ENCODE measurements around the gene RNF125.

RNF125 gene

DNA sequence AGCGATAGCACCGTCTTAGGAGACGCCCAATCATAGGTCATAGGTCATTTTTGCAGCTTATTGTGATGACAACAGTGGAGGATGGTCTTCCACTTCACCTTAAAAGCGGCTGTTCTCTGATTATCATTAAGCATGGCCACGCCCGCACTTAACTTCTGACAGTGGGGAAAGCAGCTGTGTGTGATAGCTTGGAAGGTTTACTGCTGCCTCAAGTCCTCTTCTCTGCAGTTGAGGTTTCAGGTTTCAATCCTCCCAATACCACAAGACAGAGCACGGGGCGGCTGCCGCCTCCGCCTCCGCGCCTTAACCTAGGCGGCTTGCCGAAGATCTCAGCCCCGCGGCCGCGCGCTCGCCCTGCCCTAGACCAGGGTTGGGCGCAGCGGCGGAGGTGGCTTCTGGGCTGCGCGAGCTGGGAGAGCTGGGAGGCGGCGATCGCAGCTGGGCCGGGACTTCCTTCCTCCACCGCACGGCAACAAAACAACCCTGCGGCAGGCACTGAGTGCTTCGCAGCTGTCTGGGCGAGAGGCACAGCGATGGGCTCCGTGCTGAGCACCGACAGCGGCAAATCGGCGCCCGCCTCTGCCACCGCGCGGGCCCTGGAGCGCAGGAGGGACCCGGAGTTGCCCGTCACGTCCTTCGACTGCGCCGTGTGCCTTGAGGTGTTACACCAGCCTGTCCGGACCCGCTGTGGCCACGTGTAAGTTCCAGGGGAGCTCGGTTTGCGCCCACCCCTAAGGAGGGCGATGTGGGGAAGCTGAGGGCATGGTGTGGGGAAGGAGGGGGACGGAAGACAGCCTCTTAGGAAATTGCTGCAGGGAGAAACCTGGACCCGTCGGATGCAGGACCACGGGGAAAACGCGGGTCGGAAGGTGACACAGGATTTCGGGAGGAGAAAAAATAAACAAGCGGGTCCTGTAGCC, at the start of gene RNF125:
Gene RNF125 (plus strand): TSS at position 495 of the 920 bp plus-strand sequence. CDS start 39 bp downstream, at position 534.
- TF ChIP-seq, protein P1, sequence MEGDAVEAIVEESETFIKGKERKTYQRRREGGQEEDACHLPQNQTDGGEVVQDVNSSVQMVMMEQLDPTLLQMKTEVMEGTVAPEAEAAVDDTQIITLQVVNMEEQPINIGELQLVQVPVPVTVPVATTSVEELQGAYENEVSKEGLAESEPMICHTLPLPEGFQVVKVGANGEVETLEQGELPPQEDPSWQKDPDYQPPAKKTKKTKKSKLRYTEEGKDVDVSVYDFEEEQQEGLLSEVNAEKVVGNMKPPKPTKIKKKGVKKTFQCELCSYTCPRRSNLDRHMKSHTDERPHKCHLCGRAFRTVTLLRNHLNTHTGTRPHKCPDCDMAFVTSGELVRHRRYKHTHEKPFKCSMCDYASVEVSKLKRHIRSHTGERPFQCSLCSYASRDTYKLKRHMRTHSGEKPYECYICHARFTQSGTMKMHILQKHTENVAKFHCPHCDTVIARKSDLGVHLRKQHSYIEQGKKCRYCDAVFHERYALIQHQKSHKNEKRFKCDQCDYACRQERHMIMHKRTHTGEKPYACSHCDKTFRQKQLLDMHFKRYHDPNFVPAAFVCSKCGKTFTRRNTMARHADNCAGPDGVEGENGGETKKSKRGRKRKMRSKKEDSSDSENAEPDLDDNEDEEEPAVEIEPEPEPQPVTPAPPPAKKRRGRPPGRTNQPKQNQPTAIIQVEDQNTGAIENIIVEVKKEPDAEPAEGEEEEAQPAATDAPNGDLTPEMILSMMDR (IDR thresholded peaks at IDR 0.05; ENCODE audit: unreplicated experiment in 3 of 3) = no peak
- H3K9me3 Mint-ChIP-seq = no peaks in the 10 kb centered on the region
- peaks cover 6% of the 10 kb centered on the region for H3K4me1 Mint-ChIP-seq

DNA sequence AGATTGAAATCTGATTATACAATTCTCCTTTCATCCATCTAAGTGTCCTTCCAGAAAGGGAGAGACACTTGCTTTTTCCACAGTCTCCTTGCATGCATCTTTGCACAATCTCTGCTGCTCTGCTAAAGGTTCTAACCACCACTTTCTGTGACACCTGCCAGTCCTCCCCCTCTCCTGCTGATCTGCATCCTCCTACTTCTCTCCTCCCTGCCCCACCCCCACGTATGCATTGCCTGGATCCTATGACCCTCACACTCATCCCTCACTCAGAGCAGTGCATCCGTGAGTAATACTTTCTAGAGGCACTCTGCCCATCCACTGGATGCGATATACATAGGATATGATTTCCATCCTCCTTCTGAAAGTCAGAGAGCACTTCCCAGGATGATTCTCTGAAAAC, 48.0 kb upstream of the RNF125 start:
- peaks cover 6% of the 10 kb centered on the region for H3K27me3 Mint-ChIP-seq (ENCODE audit: low read depth)
- peaks cover 17% of the 10 kb centered on the region for H3K9me3 Mint-ChIP-seq
- no peaks in the 10 kb centered on the region for H3K4me1 Mint-ChIP-seq
- no peak overlapping the region for H3K27ac Mint-ChIP-seq
- H3K36me3 Mint-ChIP-seq (ENCODE audit: low read depth) = no peaks in the 10 kb centered on the region
- no peak overlapping the region for H3K4me3 Mint-ChIP-seq
- TF ChIP-seq, protein P1 (IDR thresholded peaks at IDR 0.05; ENCODE audit: unreplicated experiment in 3 of 3) = no peak

More for the DNA sequence above, at the start of gene RNF125:
- Mint-ChIP-seq H3K36me3 (ENCODE audit: low read depth) (no peaks in the 10 kb centered on the region), H3K4me3 (peak within 1 kb of the TSS; percentile 86 to 93 (median 92)), H3K27me3 (ENCODE audit: low read depth) (peaks cover 36% of the 10 kb centered on the region), H3K27ac (peak within 1 kb of the TSS; percentile 39 to 68 (median 41))

DNA sequence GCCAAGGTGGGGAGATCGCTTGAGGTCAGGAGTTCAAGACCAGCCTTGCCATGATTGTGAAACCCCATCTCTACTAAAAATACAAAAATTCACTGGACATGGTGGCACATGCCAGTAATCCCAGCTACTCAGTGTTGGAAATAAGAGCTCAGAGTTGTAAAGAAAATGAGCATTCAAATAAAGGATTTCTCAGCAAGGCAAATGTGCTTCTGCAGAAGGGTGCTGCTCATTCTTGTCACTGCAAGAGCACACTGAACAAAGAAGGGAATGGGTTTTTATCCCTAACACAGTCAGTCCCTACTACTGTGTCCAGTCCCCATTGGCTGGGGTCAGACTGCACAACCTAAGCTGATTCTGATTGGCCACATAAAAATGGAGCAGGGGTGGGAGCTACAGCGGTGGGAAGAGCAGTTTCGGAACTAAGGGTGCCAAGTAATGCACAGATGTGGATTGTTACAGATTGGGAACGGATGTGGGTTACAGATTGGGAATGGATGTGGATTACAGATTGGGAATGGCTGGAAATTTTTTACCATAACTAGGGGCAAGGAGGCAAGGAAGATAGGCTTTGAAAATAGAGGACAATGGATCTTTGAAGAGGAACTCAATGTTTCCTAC, 44.6 kb upstream of the RNF125 start:
- no peak overlapping the region for H3K27ac Mint-ChIP-seq
- H3K27me3 Mint-ChIP-seq (ENCODE audit: low read depth) = peaks cover 14% of the 10 kb centered on the region
- H3K4me1 Mint-ChIP-seq = no peaks in the 10 kb centered on the region
- no peak overlapping the region for H3K4me3 Mint-ChIP-seq
- peaks cover 31% of the 10 kb centered on the region for H3K9me3 Mint-ChIP-seq
- H3K36me3 Mint-ChIP-seq (ENCODE audit: low read depth) = no peaks in the 10 kb centered on the region
- TF ChIP-seq, protein P1 (IDR thresholded peaks at IDR 0.05; ENCODE audit: unreplicated experiment in 3 of 3) = no peak

DNA sequence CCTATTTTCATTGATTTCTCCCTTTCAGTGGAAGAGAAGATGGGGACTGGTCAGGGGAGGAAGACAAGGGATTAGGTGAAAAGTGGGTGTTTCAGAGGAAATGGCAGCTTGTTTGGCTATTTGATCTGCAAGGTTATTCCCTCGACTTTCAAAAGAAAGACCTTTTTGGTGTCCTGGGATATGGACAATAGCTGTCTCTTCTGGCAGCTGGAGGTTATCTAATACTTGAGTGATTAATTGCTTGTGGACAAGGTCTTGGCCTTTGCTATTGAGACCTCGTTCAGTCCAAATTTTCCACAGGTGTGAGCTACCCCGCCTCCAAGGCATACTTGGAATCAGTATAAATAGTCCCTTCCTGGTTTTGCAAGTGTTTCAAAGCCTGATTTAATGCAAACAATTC, 42.4 kb upstream of the RNF125 start:
- Mint-ChIP-seq H3K4me3 (no peak overlapping the region), H3K4me1 (no peaks in the 10 kb centered on the region), H3K27me3 (ENCODE audit: low read depth) (peaks cover 14% of the 10 kb centered on the region), H3K9me3 (peaks cover 34% of the 10 kb centered on the region), H3K27ac (no peak overlapping the region), H3K36me3 (ENCODE audit: low read depth) (no peaks in the 10 kb centered on the region)
- TF ChIP-seq, protein P1 (IDR thresholded peaks at IDR 0.05; ENCODE audit: unreplicated experiment in 3 of 3) = no peak

DNA sequence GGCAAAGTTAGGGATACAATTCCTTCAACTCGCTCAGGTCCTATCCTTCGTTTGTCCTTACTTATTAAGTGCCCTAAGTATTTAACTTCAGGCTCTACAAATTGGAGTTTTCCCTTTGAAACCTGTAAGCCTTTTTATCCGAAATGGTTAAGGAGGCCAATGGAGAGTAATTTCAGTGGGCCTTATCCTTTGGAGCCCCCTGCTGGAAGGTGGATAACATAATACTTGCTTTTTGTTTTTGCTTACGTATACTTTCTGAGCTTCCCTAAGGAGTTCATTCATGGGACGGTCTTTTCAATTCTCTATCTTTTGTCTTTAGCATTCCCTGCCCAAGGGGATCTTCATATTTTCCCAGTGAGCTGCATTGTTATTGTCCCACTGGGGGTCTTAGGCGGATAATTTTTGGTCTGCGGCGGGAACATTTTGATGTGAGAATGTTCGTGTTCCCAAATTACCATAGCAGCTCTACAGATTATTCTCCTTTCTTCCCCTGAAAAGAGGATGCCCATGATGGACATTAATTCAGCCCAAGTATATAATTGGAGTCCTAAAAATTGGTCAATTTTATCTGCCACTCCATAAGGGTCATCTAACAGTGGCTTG, 41.3 kb upstream of the RNF125 start:
- H3K36me3 Mint-ChIP-seq (ENCODE audit: low read depth) = no peaks in the 10 kb centered on the region
- peaks cover 11% of the 10 kb centered on the region for H3K27me3 Mint-ChIP-seq (ENCODE audit: low read depth)
- H3K4me1 Mint-ChIP-seq = no peaks in the 10 kb centered on the region
- TF ChIP-seq, protein P1 (IDR thresholded peaks at IDR 0.05; ENCODE audit: unreplicated experiment in 3 of 3) = peak; percentile 49 to 59 (median 56)
- H3K27ac Mint-ChIP-seq = no peak overlapping the region
- H3K9me3 Mint-ChIP-seq = peaks cover 32% of the 10 kb centered on the region
- H3K4me3 Mint-ChIP-seq = peak overlapping the region in 1 of 3 experiments; percentile 51

Data from nephron (organoid).